ENCODE results near the gene MTR. TPM values are rescaled to one million over a fixed set of nuclear protein-coding genes. Genes with fewer than 3 reads are reported as not detected.

Gene MTR
- total RNA-seq, 1 donor from 2014 or later = 35.8 TPM

DNA sequence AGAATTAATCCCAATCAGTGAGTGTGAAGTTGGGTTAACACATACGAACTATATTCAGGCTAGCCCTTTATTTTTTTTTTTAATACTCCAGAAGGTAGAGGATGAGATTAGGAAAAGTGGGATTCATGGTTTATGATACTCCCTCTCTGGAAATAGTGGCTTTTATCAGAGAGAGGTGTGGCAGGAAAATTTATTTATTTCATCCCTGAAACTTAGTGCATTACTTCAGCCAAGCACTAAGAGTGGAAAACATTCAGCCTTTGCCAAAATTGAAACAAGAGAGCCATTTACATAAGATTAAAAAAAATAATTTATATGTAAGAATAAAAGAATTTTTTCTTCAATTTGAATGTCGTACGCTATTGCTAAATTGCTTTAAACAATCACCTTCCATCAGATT is 35.0 kb downstream of the MTR start:
- Mint-ChIP-seq H3K27me3 (ENCODE audit: low read depth, unreplicated experiment) (no peaks in the 10 kb centered on the region), H3K27ac (ENCODE audit: unreplicated experiment) (no peak overlapping the region), H3K4me1 (ENCODE audit: low read depth, unreplicated experiment) (peaks cover 2% of the 10 kb centered on the region), H3K36me3 (ENCODE audit: low read depth, unreplicated experiment) (peaks cover 14% of the 10 kb centered on the region), H3K4me3 (ENCODE audit: unreplicated experiment) (no peak overlapping the region), H3K9me3 (ENCODE audit: unreplicated experiment) (peaks cover 2% of the 10 kb centered on the region)
- DNase-seq (ENCODE audit: low read depth) (no peak), FAIRE-seq (no peak)
- TF ChIP-seq, protein P1, sequence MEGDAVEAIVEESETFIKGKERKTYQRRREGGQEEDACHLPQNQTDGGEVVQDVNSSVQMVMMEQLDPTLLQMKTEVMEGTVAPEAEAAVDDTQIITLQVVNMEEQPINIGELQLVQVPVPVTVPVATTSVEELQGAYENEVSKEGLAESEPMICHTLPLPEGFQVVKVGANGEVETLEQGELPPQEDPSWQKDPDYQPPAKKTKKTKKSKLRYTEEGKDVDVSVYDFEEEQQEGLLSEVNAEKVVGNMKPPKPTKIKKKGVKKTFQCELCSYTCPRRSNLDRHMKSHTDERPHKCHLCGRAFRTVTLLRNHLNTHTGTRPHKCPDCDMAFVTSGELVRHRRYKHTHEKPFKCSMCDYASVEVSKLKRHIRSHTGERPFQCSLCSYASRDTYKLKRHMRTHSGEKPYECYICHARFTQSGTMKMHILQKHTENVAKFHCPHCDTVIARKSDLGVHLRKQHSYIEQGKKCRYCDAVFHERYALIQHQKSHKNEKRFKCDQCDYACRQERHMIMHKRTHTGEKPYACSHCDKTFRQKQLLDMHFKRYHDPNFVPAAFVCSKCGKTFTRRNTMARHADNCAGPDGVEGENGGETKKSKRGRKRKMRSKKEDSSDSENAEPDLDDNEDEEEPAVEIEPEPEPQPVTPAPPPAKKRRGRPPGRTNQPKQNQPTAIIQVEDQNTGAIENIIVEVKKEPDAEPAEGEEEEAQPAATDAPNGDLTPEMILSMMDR (IDR thresholded peaks at IDR 0.05; ENCODE audit: insufficient read depth, low read depth, low read length) = no peak
- no peak for TF ChIP-seq EZH2 (IDR thresholded peaks at IDR 0.05; ENCODE audit: insufficient read depth, low read length)
- no peak overlapping the region for H3K27ac ChIP-seq (ENCODE audit: low read depth, low read length)
- no peaks in the 10 kb centered on the region for H3K27me3 ChIP-seq (ENCODE audit: insufficient read depth, low read length)
- H3K4me2 ChIP-seq (ENCODE audit: low read length) = no peak overlapping the region
- H3K9me3 ChIP-seq (ENCODE audit: insufficient read depth, low read depth, low read length) = no peaks in the 10 kb centered on the region
- H4K20me1 ChIP-seq (ENCODE audit: insufficient read depth, low read length) = no peaks in the 10 kb centered on the region
- no peak overlapping the region for H3K4me3 ChIP-seq (ENCODE audit: insufficient read depth, low read depth, low read length)
- no peaks in the 10 kb centered on the region for H3K79me2 ChIP-seq (ENCODE audit: insufficient read depth, low read length)
- H3K9ac ChIP-seq (ENCODE audit: low read length) = no peak overlapping the region
- H3K36me3 ChIP-seq (ENCODE audit: insufficient read depth, low read length) = peaks cover 20% of the 10 kb centered on the region
- no peaks in the 10 kb centered on the region for H3K4me1 ChIP-seq (ENCODE audit: insufficient read depth, low read length)
- H2AFZ ChIP-seq (ENCODE audit: low read depth, low read length) = no peak overlapping the region

GRCh38 chr1:236830560-236830959 is 35.5 kb downstream of the MTR start:
- Mint-ChIP-seq H3K36me3 (ENCODE audit: low read depth, unreplicated experiment) (peaks cover 16% of the 10 kb centered on the region), H3K27ac (ENCODE audit: unreplicated experiment) (no peak overlapping the region), H3K9me3 (ENCODE audit: unreplicated experiment) (peaks cover 2% of the 10 kb centered on the region), H3K27me3 (ENCODE audit: low read depth, unreplicated experiment) (no peaks in the 10 kb centered on the region), H3K4me3 (ENCODE audit: unreplicated experiment) (no peak overlapping the region), H3K4me1 (ENCODE audit: low read depth, unreplicated experiment) (peaks cover 2% of the 10 kb centered on the region)
- Histone ChIP-seq H3K79me2 (ENCODE audit: insufficient read depth, low read length) (no peaks in the 10 kb centered on the region), H3K4me1 (ENCODE audit: insufficient read depth, low read length) (no peaks in the 10 kb centered on the region), H4K20me1 (ENCODE audit: insufficient read depth, low read length) (no peaks in the 10 kb centered on the region), H3K4me2 (ENCODE audit: low read length) (no peak overlapping the region), H3K9me3 (ENCODE audit: insufficient read depth, low read depth, low read length) (no peaks in the 10 kb centered on the region), H3K9ac (ENCODE audit: low read length) (no peak overlapping the region), H3K36me3 (ENCODE audit: insufficient read depth, low read length) (peaks cover 20% of the 10 kb centered on the region), H3K4me3 (ENCODE audit: insufficient read depth, low read depth, low read length) (no peak overlapping the region), H2AFZ (ENCODE audit: low read depth, low read length) (no peak overlapping the region), H3K27me3 (ENCODE audit: insufficient read depth, low read length) (no peaks in the 10 kb centered on the region), H3K27ac (ENCODE audit: low read depth, low read length) (no peak overlapping the region)
- FAIRE-seq = no peak
- TF ChIP-seq, protein P1 (IDR thresholded peaks at IDR 0.05; ENCODE audit: insufficient read depth, low read depth, low read length) = no peak
- no peak for TF ChIP-seq EZH2 (IDR thresholded peaks at IDR 0.05; ENCODE audit: insufficient read depth, low read length)
- no peak for DNase-seq (ENCODE audit: low read depth)

DNA sequence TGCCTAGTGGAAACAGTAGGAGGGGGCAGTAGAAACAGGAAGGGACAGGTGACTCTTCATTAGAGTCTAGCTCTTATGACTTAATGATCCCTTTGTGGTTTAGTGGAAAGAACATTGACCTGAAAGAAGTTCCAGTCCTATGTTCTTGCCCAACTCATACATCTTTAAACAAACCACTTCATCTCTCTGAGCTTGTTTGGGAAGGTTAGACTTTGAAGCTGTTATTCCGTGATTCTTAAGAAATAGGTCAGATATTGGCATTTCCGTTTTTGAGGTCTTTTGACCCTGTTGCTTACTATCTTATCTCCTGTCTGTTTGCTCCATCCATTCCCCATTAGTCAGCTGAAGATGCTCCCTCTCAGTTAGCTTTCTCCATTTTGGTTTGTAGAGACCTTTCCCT is 38.5 kb downstream of the MTR start:
- Mint-ChIP-seq H3K4me3 (ENCODE audit: unreplicated experiment) (no peak overlapping the region), H3K9me3 (ENCODE audit: unreplicated experiment) (no peaks in the 10 kb centered on the region), H3K36me3 (ENCODE audit: low read depth, unreplicated experiment) (peaks cover 16% of the 10 kb centered on the region), H3K4me1 (ENCODE audit: low read depth, unreplicated experiment) (peaks cover 1% of the 10 kb centered on the region), H3K27me3 (ENCODE audit: low read depth, unreplicated experiment) (no peaks in the 10 kb centered on the region), H3K27ac (ENCODE audit: unreplicated experiment) (no peak overlapping the region)
- Histone ChIP-seq H3K9me3 (ENCODE audit: insufficient read depth, low read depth, low read length) (no peaks in the 10 kb centered on the region), H3K9ac (ENCODE audit: low read length) (no peak overlapping the region), H3K4me1 (ENCODE audit: insufficient read depth, low read length) (no peaks in the 10 kb centered on the region), H2AFZ (ENCODE audit: low read depth, low read length) (no peak overlapping the region), H3K4me2 (ENCODE audit: low read length) (no peak overlapping the region), H3K79me2 (ENCODE audit: insufficient read depth, low read length) (no peaks in the 10 kb centered on the region), H3K4me3 (ENCODE audit: insufficient read depth, low read depth, low read length) (no peak overlapping the region), H3K27ac (ENCODE audit: low read depth, low read length) (no peak overlapping the region), H3K36me3 (ENCODE audit: insufficient read depth, low read length) (peaks cover 44% of the 10 kb centered on the region), H4K20me1 (ENCODE audit: insufficient read depth, low read length) (no peaks in the 10 kb centered on the region), H3K27me3 (ENCODE audit: insufficient read depth, low read length) (no peaks in the 10 kb centered on the region)
- FAIRE-seq (no peak), DNase-seq (ENCODE audit: low read depth) (no peak)
- no peak for TF ChIP-seq EZH2 (IDR thresholded peaks at IDR 0.05; ENCODE audit: insufficient read depth, low read length)
- TF ChIP-seq, protein P1 (IDR thresholded peaks at IDR 0.05; ENCODE audit: insufficient read depth, low read depth, low read length) = no peak
